ENCODE results near the gene FGF18.
"Not testable (repeated sequence)": the region's sequence is repeated elsewhere in the genome, so short reads cannot be mapped to it uniquely, and the experiment has no call there.

The FGF18 gene

GRCh38 chr5:171390883-171391677 is 28.4 kb upstream of the FGF18 start:
- DNase-seq = no peak
- Histone ChIP-seq H3K4me3 (ENCODE audit: low read depth, low read length) (peak overlapping the region; percentile 95), H3K9me3 (no peaks in the 10 kb centered on the region), H3K4me1 (peaks cover 12% of the 10 kb centered on the region), H3K36me3 (peaks cover 84% of the 10 kb centered on the region), H3K27me3 (no peaks in the 10 kb centered on the region)
- TF ChIP-seq CTCF (IDR thresholded peaks at IDR 0.05; ENCODE audit: low read depth, low read length) = no peak

GRCh38 chr5:171391996-171392577 is 27.4 kb upstream of the FGF18 start:
- Histone ChIP-seq H3K9me3 (no peaks in the 10 kb centered on the region), H3K4me3 (ENCODE audit: low read depth, low read length) (peak overlapping the region; percentile 95), H3K27me3 (no peaks in the 10 kb centered on the region), H3K4me1 (peaks cover 21% of the 10 kb centered on the region), H3K36me3 (peaks cover 94% of the 10 kb centered on the region)
- DNase-seq = no peak
- TF ChIP-seq CTCF (IDR thresholded peaks at IDR 0.05; ENCODE audit: low read depth, low read length) = no peak

GRCh38 chr5:171392585-171393159 is 26.8 kb upstream of the FGF18 start:
- Histone ChIP-seq H3K4me1 (peaks cover 23% of the 10 kb centered on the region), H3K36me3 (peaks cover 100% of the 10 kb centered on the region), H3K4me3 (ENCODE audit: low read depth, low read length) (no peak overlapping the region; the same call in 1 of the 2 replicates), H3K9me3 (no peaks in the 10 kb centered on the region), H3K27me3 (no peaks in the 10 kb centered on the region)
- no peak for TF ChIP-seq CTCF (IDR thresholded peaks at IDR 0.05; ENCODE audit: low read depth, low read length)
- no peak for DNase-seq

GRCh38 chr5:171395042-171395441 is 24.4 kb upstream of the FGF18 start:
- no peak for DNase-seq
- no peak overlapping the region for H3K4me3 ChIP-seq (ENCODE audit: low read depth, low read length)
- no peak for TF ChIP-seq CTCF (IDR thresholded peaks at IDR 0.05; ENCODE audit: low read depth, low read length)
- no peaks in the 10 kb centered on the region for H3K27me3 ChIP-seq
- H3K9me3 ChIP-seq = no peaks in the 10 kb centered on the region
- H3K4me1 ChIP-seq = peaks cover 45% of the 10 kb centered on the region
- peaks cover 100% of the 10 kb centered on the region for H3K36me3 ChIP-seq

- Histone ChIP-seq H3K36me3 (peaks cover 100% of the 10 kb centered on the region), H3K4me1 (peaks cover 53% of the 10 kb centered on the region)
- not testable (repeated sequence) for H3K27me3 ChIP-seq; DNase-seq; H3K9me3 ChIP-seq; H3K4me3 ChIP-seq (ENCODE audit: low read depth, low read length)
These were observed 22.9 kb upstream of the FGF18 start for GRCh38 chr5:171396583-171396982.

- Histone ChIP-seq H3K36me3 (peaks cover 97% of the 10 kb centered on the region), H3K9me3 (no peaks in the 10 kb centered on the region), H3K27me3 (no peaks in the 10 kb centered on the region), H3K4me3 (ENCODE audit: low read depth, low read length) (no peak overlapping the region), H3K4me1 (peaks cover 55% of the 10 kb centered on the region)
- no peak for DNase-seq
- no peak for TF ChIP-seq CTCF (IDR thresholded peaks at IDR 0.05; ENCODE audit: low read depth, low read length)
These were observed 22.3 kb upstream of the FGF18 start for GRCh38 chr5:171397190-171397589.

Data from BE2C (cell line).